Osteocyte (in vitro differentiated cells): ENCODE data around the gene FAM216A. TPM values are rescaled to one million over a fixed set of nuclear protein-coding genes. Genes with fewer than 3 reads are reported as not detected.
"Not testable (repeated sequence)": the region's sequence is repeated elsewhere in the genome, so short reads cannot be mapped to it uniquely, and the experiment has no call there.

Experiments used
- DNase-seq: peaks from one replicate; pipeline ENCODE4 v3.0.0; 2021; ENCODE audit warnings: mixed read lengths; ENCODE audit not compliant: unreplicated experiment; ENCODE audit errors: extremely low spot score
- H3K27ac Mint-ChIP-seq: one replicate; pipeline ENCODE4 v1.8.0; 2021; ENCODE audit warnings: mild to moderate bottlenecking, mixed read lengths; ENCODE audit not compliant: unreplicated experiment
- H3K27me3 Mint-ChIP-seq: one replicate; pipeline ENCODE4 v1.8.0; 2021; ENCODE audit warnings: mixed read lengths; ENCODE audit not compliant: unreplicated experiment
- H3K36me3 Mint-ChIP-seq: one replicate; pipeline ENCODE4 v1.8.0; 2021; ENCODE audit warnings: mixed read lengths; ENCODE audit not compliant: unreplicated experiment
- H3K4me1 Mint-ChIP-seq: one replicate; pipeline ENCODE4 v1.8.0; 2021; ENCODE audit warnings: mixed read lengths; ENCODE audit not compliant: unreplicated experiment
- H3K4me3 Mint-ChIP-seq: one replicate; pipeline ENCODE4 v1.8.0; 2021; ENCODE audit warnings: mild to moderate bottlenecking, moderate library complexity, mixed read lengths; ENCODE audit not compliant: unreplicated experiment
- H3K9me3 Mint-ChIP-seq: one replicate; pipeline ENCODE4 v1.8.0; 2021; ENCODE audit warnings: mixed read lengths; ENCODE audit not compliant: unreplicated experiment
- CTCF ChIP-seq: fragments of 200-600 bp; sonication (generic); IDR thresholded peaks from 2 replicates; pipeline ENCODE4 v1.5.0; 2021; ENCODE audit warnings: antibody characterized with exemption, mild to moderate bottlenecking, moderate library complexity
- total RNA-seq: library from RNA; stranded (reverse); gene quantifications from 2 replicates; pipeline ENCODE4 v1.2.1, GENCODE V29; 2021

FAM216A gene
- total RNA-seq, 1 donor from 2014 or later = 8.4 TPM

GRCh38 chr12:110508071-110508586 is 39.5 kb downstream of the FAM216A start:
- no peak for TF ChIP-seq CTCF
- no peak overlapping the region for H3K27ac Mint-ChIP-seq
- peaks cover 3% of the 10 kb centered on the region for H3K27me3 Mint-ChIP-seq

GRCh38 chr12:110513842-110514241 is 45.2 kb downstream of the FAM216A start:
- no peak for DNase-seq
- H3K9me3 Mint-ChIP-seq = no peaks in the 10 kb centered on the region
- H3K4me3 Mint-ChIP-seq = no peak overlapping the region
- H3K4me1 Mint-ChIP-seq = no peaks in the 10 kb centered on the region
- H3K27me3 Mint-ChIP-seq = peaks cover 10% of the 10 kb centered on the region
- no peak for TF ChIP-seq CTCF
- no peak overlapping the region for H3K27ac Mint-ChIP-seq
- no peaks in the 10 kb centered on the region for H3K36me3 Mint-ChIP-seq

More at GRCh38 chr12:110508071-110508586, 39.5 kb downstream of the FAM216A start:
- Mint-ChIP-seq H3K4me1 (no peaks in the 10 kb centered on the region), H3K36me3 (no peaks in the 10 kb centered on the region), H3K9me3 (no peaks in the 10 kb centered on the region), H3K4me3 (no peak overlapping the region)
- no peak for DNase-seq

- H3K27me3 Mint-ChIP-seq = peaks cover 10% of the 10 kb centered on the region
- DNase-seq = no peak
- H3K27ac Mint-ChIP-seq = no peak overlapping the region
- no peaks in the 10 kb centered on the region for H3K9me3 Mint-ChIP-seq
- no peak overlapping the region for H3K4me3 Mint-ChIP-seq
- H3K4me1 Mint-ChIP-seq = no peaks in the 10 kb centered on the region
- TF ChIP-seq CTCF = no peak
- no peaks in the 10 kb centered on the region for H3K36me3 Mint-ChIP-seq
Measured at GRCh38 chr12:110514363-110514762, 45.7 kb downstream of the FAM216A start.

GRCh38 chr12:110516995-110517394 is 48.4 kb downstream of the FAM216A start:
- H3K4me1 Mint-ChIP-seq = no peaks in the 10 kb centered on the region
- peaks cover 6% of the 10 kb centered on the region for H3K27me3 Mint-ChIP-seq
- no peaks in the 10 kb centered on the region for H3K9me3 Mint-ChIP-seq
- no peak for TF ChIP-seq CTCF
- no peak for DNase-seq
- H3K27ac Mint-ChIP-seq = no peak overlapping the region
- no peak overlapping the region for H3K4me3 Mint-ChIP-seq
- H3K36me3 Mint-ChIP-seq = no peaks in the 10 kb centered on the region

GRCh38 chr12:110518014-110518413 is 49.4 kb downstream of the FAM216A start:
- DNase-seq, H3K27me3 Mint-ChIP-seq, H3K9me3 Mint-ChIP-seq: not testable (repeated sequence)

GRCh38 chr12:110520876-110521712 is 52.4 kb downstream of the FAM216A start:
- H3K4me1 Mint-ChIP-seq, H3K27ac Mint-ChIP-seq, DNase-seq, H3K27me3 Mint-ChIP-seq, H3K4me3 Mint-ChIP-seq, H3K9me3 Mint-ChIP-seq, H3K36me3 Mint-ChIP-seq: not testable (repeated sequence)

More at GRCh38 chr12:110518014-110518413, 49.4 kb downstream of the FAM216A start:
- H3K4me1 Mint-ChIP-seq, H3K36me3 Mint-ChIP-seq, H3K4me3 Mint-ChIP-seq, H3K27ac Mint-ChIP-seq: not testable (repeated sequence)
